Measurements from ENCODE around the gene PVALEF. TPM values are rescaled to one million over a fixed set of nuclear protein-coding genes. Genes with fewer than 3 reads are reported as not detected.

PVALEF gene
- total and polyA plus RNA-seq, 2 of the 13 experiments (the other 11 are each of a cell fraction or from before 2014, with no cell fraction given): 0.18 TPM

GRCh38 chr17:81165246-81166032 is at the start of gene PVALEF (continued):
- TF ChIP-seq ZMAT5 (CRISPR knock-in tag; IDR thresholded peaks at IDR 0.05; ENCODE audit: borderline replicate concordance, low read depth) (no peak), STAT5B (CRISPR knock-in tag; IDR thresholded peaks at IDR 0.05) (no peak), HOXA3 (CRISPR knock-in tag; IDR thresholded peaks at IDR 0.05) (peak; percentile 83), GLI4 (CRISPR knock-in tag; IDR thresholded peaks at IDR 0.05; ENCODE audit: borderline replicate concordance) (peak; percentile 96; the same call in 1 of the 2 replicates), KDM4B (CRISPR knock-in tag; IDR thresholded peaks at IDR 0.05) (peak; percentile 19; the same call in 1 of the 2 replicates), PRPF4 (IDR thresholded peaks at IDR 0.05; ENCODE audit: low read depth, low read length, poor library complexity, severe bottlenecking) (no peak), ZNF788 (CRISPR knock-in tag; IDR thresholded peaks at IDR 0.05; ENCODE audit: borderline replicate concordance) (peak; percentile 37; the same call in 1 of the 2 replicates), ZNF326 (CRISPR knock-in tag; IDR thresholded peaks at IDR 0.05; ENCODE audit: borderline replicate concordance) (no peak; the same call in 1 of the 2 replicates), ZNF333 (CRISPR knock-in tag; IDR thresholded peaks at IDR 0.05; ENCODE audit: borderline replicate concordance) (0 out of 2 replicates have a peak, but pooled peaks have one; percentile 53), YEATS2 (CRISPR knock-in tag; IDR thresholded peaks at IDR 0.05; ENCODE audit: borderline replicate concordance) (peak; percentile 24; the same call in 1 of the 2 replicates), ZNF12 (CRISPR knock-in tag; IDR thresholded peaks at IDR 0.05) (peak; percentile 52; the same call in 1 of the 2 replicates), TEAD3 (CRISPR knock-in tag; optimal IDR thresholded peaks at IDR 0.05; ENCODE audit: borderline replicate concordance) (peak; percentile 8), HES4 (CRISPR knock-in tag; IDR thresholded peaks at IDR 0.05; ENCODE audit: borderline replicate concordance) (peak; percentile 87), ZNF670 (CRISPR knock-in tag; IDR thresholded peaks at IDR 0.05; ENCODE audit: borderline replicate concordance) (no peak), GATAD1 (CRISPR knock-in tag; IDR thresholded peaks at IDR 0.05) (peak; percentile 54), SP4 (CRISPR knock-in tag; IDR thresholded peaks at IDR 0.05) (peak; percentile 57), GZF1 (CRISPR knock-in tag; IDR thresholded peaks at IDR 0.05) (0 out of 2 replicates have a peak, but pooled peaks have one; percentile 2), RBM39 (IDR thresholded peaks at IDR 0.05; ENCODE audit: low read depth, low read length, poor library complexity, severe bottlenecking) (no peak), ASH2L (IDR thresholded peaks at IDR 0.05; ENCODE audit: insufficient read length, low read depth, low read length) (peak; percentile 93), SNAPC4 (CRISPR knock-in tag; IDR thresholded peaks at IDR 0.05) (peak; percentile 69; the same call in 1 of the 2 replicates), ZSCAN21 (CRISPR knock-in tag; IDR thresholded peaks at IDR 0.05; ENCODE audit: borderline replicate concordance) (peak; percentile 66; the same call in 1 of the 2 replicates), GATAD2A (CRISPR knock-in tag; IDR thresholded peaks at IDR 0.05) (peak; percentile 88), ZNF451 (CRISPR knock-in tag; IDR thresholded peaks at IDR 0.05) (0 out of 2 replicates have a peak, but pooled peaks have one; percentile 3), POLR2AphosphoS5 (IDR thresholded peaks at IDR 0.05; ENCODE audit: low read depth, low read length) (peak; percentile 65)
